GM19025 (cell line): ENCODE results near the gene PKNOX1.
"Not testable (repeated sequence)": the region's sequence is repeated elsewhere in the genome, so short reads cannot be mapped to it uniquely, and the experiment has no call there.

Experiments
- ATAC-seq: cut with Tn5 transposase; IDR thresholded peaks from one replicate; pipeline ENCODE4 v1.9.1; 2021; ENCODE audit warnings: mild to moderate bottlenecking, low read depth, moderate library complexity; ENCODE audit not compliant: unreplicated experiment

Gene PKNOX1

GRCh38 chr21:42949094-42949755 is 25.1 kb upstream of the PKNOX1 start:
- not testable (repeated sequence) for ATAC-seq

DNA sequence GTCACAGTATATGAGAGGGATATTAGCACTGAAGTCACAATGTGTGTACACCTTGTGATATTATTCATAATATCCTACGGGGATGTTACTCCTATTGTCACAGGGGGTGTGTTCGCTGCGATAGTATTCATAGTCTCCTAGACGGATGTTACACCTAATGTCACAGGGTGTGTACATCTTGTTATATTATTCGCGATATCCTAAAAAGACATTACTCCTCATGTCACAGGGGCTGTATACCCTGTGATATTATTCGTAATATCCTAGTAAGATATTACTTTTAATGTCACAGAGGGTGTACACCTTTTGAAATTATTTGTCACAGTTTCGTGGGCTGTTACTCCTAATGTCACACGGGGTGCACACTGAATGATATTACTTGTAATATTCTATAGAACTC is 23.2 kb upstream of the PKNOX1 start:
- not testable (repeated sequence) for ATAC-seq

DNA sequence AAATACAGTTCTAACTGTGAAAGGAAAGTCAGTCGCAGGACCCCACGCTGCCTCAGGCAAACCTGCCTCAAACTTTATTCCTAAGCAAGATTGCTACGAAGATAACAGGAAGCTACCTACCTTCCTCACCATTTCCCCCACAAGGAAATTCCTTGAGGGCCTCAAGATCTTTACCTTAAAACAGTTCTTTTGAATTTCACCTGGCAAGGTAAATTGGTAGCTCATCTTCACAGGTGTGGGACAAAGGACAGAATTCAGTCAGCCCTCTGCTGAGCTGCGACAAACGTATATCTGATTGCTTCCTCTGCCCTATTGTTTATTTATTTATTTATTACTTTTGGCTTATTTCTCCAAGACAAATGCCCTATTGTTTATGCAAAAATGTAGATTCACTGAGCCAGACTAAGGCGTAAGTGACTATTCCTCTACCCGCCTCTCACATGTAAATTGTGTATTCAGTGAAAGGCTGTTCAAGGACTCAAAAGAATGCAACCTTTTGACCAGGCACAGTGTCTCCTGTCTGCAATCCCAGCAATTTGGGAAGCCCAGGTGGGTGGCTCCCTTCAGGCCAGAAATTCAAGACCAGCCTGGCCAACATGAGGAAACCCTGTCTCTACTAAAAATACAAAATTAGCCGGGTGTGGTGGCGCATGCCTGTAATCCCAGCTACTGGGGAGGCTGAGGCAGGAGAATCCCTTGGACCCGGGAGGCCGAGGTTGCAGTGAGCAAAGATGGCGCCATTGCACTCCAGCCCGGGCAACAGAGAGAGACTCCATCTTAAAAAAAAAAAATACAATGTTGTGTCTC is 17.3 kb upstream of the PKNOX1 start:
- peak; percentile 78 for ATAC-seq

DNA sequence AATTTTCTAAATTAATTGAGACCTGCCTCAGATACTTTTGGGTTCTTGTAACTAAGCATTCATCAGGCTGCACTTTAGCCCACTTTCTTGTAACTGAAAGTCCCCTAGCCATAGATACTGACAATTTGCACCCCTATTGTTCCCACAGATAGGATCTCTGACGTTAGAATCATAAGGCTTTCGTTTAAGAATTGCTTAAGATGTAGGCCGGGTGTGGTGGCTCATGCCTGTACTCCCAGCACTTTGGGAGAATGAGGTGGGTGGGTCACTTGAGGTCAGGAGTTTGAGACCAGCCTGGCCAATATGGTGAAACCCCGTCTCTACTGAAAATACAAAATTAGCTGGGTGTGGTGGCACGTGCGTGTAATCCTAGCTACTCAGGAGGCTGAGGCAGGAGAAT is 16.2 kb upstream of the PKNOX1 start:
- not testable (repeated sequence) for ATAC-seq

DNA sequence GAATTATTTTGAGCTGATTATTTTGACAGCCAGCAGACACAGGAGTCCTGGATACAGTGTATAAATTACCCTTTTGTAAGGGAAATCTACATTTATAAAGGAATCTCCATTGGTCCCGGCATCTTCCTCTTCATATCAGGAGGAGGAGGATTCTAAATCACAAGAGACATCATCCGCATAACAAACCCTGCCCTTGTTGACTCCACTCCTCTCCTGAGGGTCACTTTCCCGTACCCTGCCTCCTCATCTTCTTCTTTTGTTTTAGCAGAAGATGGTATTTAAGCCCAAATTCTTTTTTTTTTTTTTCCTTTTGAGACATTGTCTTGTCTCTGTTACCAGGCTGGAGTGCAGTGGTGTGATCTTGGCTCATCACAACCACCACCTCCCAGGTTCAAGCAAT is 14.6 kb upstream of the PKNOX1 start:
- ATAC-seq: no peak

GRCh38 chr21:42962380-42963007 is 11.9 kb upstream of the PKNOX1 start:
- ATAC-seq: no peak

DNA sequence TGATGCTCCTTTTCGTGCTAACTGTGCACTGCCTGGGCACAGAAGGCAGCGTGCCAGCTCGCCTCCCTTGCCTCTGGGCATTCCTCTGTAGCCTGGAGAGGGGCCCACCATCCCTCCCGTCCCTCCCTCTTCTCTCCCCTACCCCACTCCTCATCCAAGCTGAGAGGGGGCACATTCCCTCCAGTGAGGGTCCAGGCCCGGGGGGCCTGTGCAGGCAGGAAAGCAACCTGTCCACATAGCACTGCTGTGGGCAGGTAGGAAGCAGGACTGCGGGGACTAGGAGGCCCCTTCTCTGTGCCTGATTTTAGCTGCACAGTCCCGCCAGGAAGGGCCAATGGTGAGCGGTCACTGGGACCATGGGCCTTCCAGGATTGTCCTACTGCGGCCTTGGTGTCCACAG is 10.3 kb upstream of the PKNOX1 start:
- ATAC-seq: no peak

GRCh38 chr21:42964546-42965210 is 9.7 kb upstream of the PKNOX1 start:
- no peak for ATAC-seq

- ATAC-seq: no peak
Measured at GRCh38 chr21:42965211-42965560, 9.2 kb upstream of the PKNOX1 start.

- not testable (repeated sequence) for ATAC-seq
Measured at GRCh38 chr21:42967616-42968015, 6.7 kb upstream of the PKNOX1 start.

GRCh38 chr21:42969193-42969600 is 5.2 kb upstream of the PKNOX1 start:
- ATAC-seq: no peak

DNA sequence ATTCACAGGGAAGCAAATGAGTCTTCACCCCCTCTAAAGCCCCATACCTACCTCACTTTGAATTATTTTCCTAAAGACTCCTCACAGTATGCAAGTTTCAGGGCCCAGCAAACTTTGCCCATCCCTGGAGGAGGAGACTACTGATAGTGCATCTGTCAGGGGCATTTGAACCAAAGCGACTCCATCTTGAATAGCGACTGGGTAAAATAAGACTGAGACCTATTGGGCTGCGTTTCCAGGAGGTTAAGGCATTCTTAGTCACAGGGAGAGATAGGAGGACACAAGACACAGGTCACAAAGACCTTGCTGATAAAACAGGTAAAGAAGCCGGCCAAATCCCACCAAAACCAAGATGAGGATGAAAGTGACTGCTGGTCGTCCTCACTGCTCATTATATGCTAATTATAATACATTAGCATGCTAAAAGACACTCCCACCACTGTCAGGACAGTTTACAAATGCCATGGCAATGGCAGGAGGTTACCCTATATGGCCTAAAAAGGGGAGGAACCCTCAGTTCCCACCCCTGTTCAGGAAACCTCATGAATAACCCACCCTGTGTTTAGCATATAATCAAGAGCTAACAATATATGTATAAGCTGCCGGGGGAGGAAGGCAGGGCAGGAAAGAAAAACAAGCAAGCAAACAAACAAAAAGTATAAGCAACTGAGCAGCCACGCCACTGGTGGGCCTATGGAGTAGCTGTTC is 3.3 kb upstream of the PKNOX1 start:
- ATAC-seq: no peak

GRCh38 chr21:42971897-42972275 is 2.5 kb upstream of the PKNOX1 start:
- no peak for ATAC-seq

GRCh38 chr21:42973309-42973990 is 912 bp upstream of the PKNOX1 start:
- no peak for ATAC-seq

DNA sequence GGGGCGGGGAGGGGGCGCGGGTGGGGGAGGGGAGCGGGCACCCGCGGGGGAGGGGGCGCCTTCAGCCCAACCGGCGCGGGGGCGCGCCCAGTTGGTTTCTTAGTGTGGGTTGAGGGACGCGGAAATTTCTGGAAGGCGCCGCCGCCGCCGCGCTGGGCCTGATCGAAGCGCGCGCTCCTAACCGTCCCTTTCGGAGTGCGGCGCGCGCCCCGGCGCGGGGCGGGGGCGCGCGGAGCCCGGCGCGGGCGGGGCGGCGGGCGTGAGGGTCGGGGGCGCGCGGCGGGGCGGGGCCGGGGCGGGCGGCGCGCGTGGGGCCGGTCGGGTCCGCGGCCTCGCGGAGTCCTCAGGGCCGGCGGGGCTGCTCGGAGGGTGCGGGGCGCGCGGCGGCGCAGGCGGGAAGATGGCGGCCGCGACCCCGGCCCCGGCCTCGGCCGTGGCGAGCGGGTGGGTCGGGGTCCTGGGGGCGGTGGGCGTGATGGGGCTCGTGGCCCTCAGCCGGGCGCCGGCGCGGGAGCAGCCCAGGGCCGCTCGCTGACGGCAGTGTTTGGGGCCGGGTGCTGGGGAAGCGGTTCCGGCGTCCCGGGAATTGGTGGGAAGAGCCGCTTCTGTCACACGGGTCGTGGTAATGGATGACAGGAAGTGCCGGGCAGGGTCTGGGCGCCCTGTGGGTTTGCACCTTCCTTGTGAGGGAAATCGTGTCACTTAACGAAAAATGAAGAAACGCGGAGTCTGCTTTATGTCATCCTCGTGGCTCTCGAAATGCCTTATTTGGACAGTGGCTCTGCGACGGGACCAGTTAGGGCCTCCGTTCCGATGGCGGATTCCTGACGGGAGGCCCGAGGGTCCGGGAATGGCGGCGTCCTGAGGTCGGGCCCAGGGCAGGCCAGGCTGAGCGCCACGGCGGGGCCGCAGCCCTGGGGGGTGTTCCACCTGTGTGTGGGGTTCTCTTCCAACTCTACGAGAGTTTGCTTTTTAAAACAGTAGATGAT is 764 bp downstream of the PKNOX1 start:
- peak; percentile 29 for ATAC-seq

DNA sequence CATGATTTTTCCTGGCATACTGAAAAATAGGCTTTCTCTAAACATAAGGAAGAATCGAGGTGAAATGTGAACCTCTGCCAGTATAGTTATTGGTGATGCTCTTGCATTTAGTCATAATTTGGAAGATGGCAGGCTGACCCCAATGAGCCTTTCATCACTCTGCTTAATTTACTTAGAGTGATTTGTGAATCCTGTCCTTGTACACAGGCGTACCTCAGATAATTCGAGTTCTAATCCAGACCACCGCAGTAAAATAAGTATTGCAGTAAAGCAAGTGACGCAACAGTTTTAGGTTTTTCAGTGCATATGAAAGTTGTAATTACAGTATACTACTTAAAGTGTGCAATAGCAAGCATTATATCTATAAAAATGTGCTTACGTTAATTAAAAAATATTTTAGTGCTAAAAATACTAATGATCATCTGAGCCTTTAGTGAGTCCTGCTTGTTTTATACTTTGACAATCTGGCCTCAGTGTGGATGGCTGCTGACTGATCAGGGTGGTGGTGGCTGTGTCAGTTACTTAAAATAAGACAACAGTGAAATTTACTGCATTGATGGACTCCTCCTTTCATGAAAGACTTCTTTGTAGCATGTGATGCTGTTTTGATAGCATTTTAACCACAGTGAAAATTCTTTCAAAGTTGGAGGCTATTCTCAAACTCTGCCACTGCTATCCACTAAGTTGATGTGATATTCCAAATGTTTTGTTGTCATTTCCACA is 1.7 kb downstream of the PKNOX1 start:
- no peak for ATAC-seq

DNA sequence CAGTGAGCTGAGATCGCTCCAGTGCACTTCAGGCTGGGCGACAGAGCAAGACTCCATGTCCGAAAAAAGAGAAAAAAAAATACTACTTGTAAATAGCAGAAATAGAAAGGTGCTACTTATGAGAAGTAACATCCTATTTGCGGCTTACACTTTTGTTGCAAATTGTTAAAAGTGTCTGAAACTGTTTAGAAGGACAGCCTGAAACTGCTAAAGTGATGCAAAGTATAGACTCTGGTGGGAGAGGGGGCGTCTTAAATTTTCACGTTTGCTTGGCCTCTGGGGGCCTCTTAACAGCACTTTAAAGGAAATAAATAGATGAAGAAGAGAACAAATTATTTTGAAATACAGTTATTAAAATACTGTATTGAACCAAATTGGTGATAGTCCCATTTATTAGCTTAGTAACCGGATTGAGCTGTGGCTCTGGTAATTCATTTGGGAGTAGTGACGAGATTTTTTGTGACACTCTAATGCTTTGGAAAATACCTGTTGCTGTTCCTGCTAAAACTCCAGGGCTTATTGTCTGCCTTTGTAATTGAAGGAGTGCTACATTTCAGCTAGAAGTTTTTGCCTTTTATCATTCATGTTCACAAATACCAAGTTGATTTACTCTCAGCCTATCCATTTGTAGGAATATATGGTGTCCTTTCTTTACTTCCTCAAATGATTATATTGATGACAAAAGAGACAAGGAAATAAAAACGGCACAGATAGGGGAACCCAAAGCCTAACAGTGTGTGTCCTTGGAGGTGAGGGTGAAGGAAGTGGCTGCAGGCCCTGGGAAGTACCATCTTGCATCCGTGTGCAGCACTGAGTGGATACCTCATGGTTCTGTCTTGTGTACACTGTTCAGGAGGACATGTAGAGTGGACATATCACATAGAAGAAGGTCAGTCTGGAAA is 6.2 kb downstream of the PKNOX1 start:
- ATAC-seq: no peak
